ENCODE data around the gene ERP29.

GRCh38 chr12:111997300-111997699 lies 15.9 kb upstream of the ERP29 start:
- TF ChIP-seq EZH2 (IDR thresholded peaks at IDR 0.05; ENCODE audit: insufficient read depth, low read length), result no peak
- no peak for TF ChIP-seq CTCF (IDR thresholded peaks at IDR 0.05; ENCODE audit: insufficient read depth, low read depth, low read length)

Data from astrocyte (in vitro differentiated cells and primary cell).